Neural crest cell (in vitro differentiated cells): ENCODE data around the gene SDC4. TPM values are rescaled to one million over a fixed set of nuclear protein-coding genes. Genes with fewer than 3 reads are reported as not detected.

ENCODE experiments used
- DNase-seq: peaks from one replicate; pipeline ENCODE4 v3.0.0; 2021; ENCODE audit warnings: low read depth, mixed read lengths, low spot score
- H3K27ac Mint-ChIP-seq: one replicate; pipeline ENCODE4 v1.8.0; 2021; ENCODE audit warnings: mild to moderate bottlenecking, mixed read lengths; ENCODE audit not compliant: unreplicated experiment
- H3K27me3 Mint-ChIP-seq: 2 replicates; pipeline ENCODE4 v1.8.0; 2021; ENCODE audit warnings: low read depth, mild to moderate bottlenecking, mixed read lengths
- H3K36me3 Mint-ChIP-seq: 2 replicates; pipeline ENCODE4 v1.8.0; 2021; ENCODE audit warnings: low read depth, mild to moderate bottlenecking, mixed read lengths
- H3K4me1 Mint-ChIP-seq: 2 replicates; pipeline ENCODE4 v1.8.0; 2021; ENCODE audit warnings: mixed read lengths
- H3K4me3 Mint-ChIP-seq: one replicate; pipeline ENCODE4 v1.8.0; 2021; ENCODE audit warnings: mild to moderate bottlenecking, mixed read lengths
- H3K9me3 Mint-ChIP-seq: 2 replicates; pipeline ENCODE4 v1.8.0; 2021; ENCODE audit warnings: mixed read lengths
- CTCF ChIP-seq: fragments of 200-600 bp; sonication (generic); conservative IDR thresholded peaks from 2 replicates; pipeline ENCODE4 v1.5.0; 2021; ENCODE audit warnings: antibody characterized with exemption, mild to moderate bottlenecking
- total RNA-seq: library from RNA; stranded (reverse); gene quantifications from 2 replicates; pipeline ENCODE4 v1.2.1, GENCODE V29; 2021

SDC4 gene
- total RNA-seq, 1 donor from 2014 or later, result 11.5 TPM

- no peak for DNase-seq
- no peaks in the 10 kb centered on the region for H3K27me3 Mint-ChIP-seq
- no peak for TF ChIP-seq CTCF
- H3K4me3 Mint-ChIP-seq, result no peak overlapping the region
- H3K4me1 Mint-ChIP-seq, result no peaks in the 10 kb centered on the region
- H3K27ac Mint-ChIP-seq, result no peak overlapping the region
- no peaks in the 10 kb centered on the region for H3K9me3 Mint-ChIP-seq
- H3K36me3 Mint-ChIP-seq, result no peaks in the 10 kb centered on the region
These were observed 24.5 kb downstream of the SDC4 start for GRCh38 chr20:45323731-45324130.

- no peak for DNase-seq
- no peaks in the 10 kb centered on the region for H3K36me3 Mint-ChIP-seq
- no peak for TF ChIP-seq CTCF
These were observed 25.3 kb downstream of the SDC4 start for GRCh38 chr20:45322952-45323383.

GRCh38 chr20:45320948-45321595, 27.2 kb downstream of the SDC4 start:
- H3K4me1 Mint-ChIP-seq, result no peaks in the 10 kb centered on the region
- peaks cover 6% of the 10 kb centered on the region for H3K27me3 Mint-ChIP-seq
- H3K36me3 Mint-ChIP-seq, result no peaks in the 10 kb centered on the region
- H3K27ac Mint-ChIP-seq, result no peak overlapping the region
- no peak for TF ChIP-seq CTCF
- H3K9me3 Mint-ChIP-seq, result no peaks in the 10 kb centered on the region
- DNase-seq, result no peak
- H3K4me3 Mint-ChIP-seq, result no peak overlapping the region

More at GRCh38 chr20:45322952-45323383, 25.3 kb downstream of the SDC4 start:
- Mint-ChIP-seq H3K27ac (no peak overlapping the region), H3K4me1 (no peaks in the 10 kb centered on the region), H3K9me3 (no peaks in the 10 kb centered on the region), H3K4me3 (no peak overlapping the region), H3K27me3 (peaks cover 3% of the 10 kb centered on the region)

- no peak overlapping the region for H3K4me3 Mint-ChIP-seq
- TF ChIP-seq CTCF, result no peak
- H3K27ac Mint-ChIP-seq, result no peak overlapping the region
- H3K27me3 Mint-ChIP-seq, result peaks cover 9% of the 10 kb centered on the region
- no peak for DNase-seq
- no peaks in the 10 kb centered on the region for H3K4me1 Mint-ChIP-seq
- no peaks in the 10 kb centered on the region for H3K36me3 Mint-ChIP-seq
- H3K9me3 Mint-ChIP-seq, result no peaks in the 10 kb centered on the region
These were observed 29.3 kb downstream of the SDC4 start for GRCh38 chr20:45318948-45319347.

GRCh38 chr20:45318386-45318939, 29.8 kb downstream of the SDC4 start:
- no peak for DNase-seq
- no peaks in the 10 kb centered on the region for H3K9me3 Mint-ChIP-seq
- peaks cover 12% of the 10 kb centered on the region for H3K27me3 Mint-ChIP-seq
- no peak for TF ChIP-seq CTCF
- no peaks in the 10 kb centered on the region for H3K4me1 Mint-ChIP-seq
- H3K36me3 Mint-ChIP-seq, result no peaks in the 10 kb centered on the region
- H3K4me3 Mint-ChIP-seq, result no peak overlapping the region
- H3K27ac Mint-ChIP-seq, result no peak overlapping the region
